Fibroblast of mammary gland (primary cell): Measurements from ENCODE around the gene TSPAN4.

Source experiments
- DNase-seq: peaks from one replicate; pipeline ENCODE4 v3.0.0-alpha.2; 2010; ENCODE audit warnings: low read depth
- H3K4me3 ChIP-seq: 2 replicates; pipeline ENCODE4 v1.5.1; 2011; ENCODE audit warnings: low read depth, mild to moderate bottlenecking, low read length, moderate library complexity; ENCODE audit not compliant: control insufficient read depth
- TF ChIP-seq, protein P1 (sequence below): conservative IDR thresholded peaks from 2 replicates; pipeline ENCODE4 v1.5.1; 2011; ENCODE audit warnings: low read depth, low read length, inconsistent platforms; ENCODE audit not compliant: control insufficient read depth, insufficient read depth

The TSPAN4 gene

DNA sequence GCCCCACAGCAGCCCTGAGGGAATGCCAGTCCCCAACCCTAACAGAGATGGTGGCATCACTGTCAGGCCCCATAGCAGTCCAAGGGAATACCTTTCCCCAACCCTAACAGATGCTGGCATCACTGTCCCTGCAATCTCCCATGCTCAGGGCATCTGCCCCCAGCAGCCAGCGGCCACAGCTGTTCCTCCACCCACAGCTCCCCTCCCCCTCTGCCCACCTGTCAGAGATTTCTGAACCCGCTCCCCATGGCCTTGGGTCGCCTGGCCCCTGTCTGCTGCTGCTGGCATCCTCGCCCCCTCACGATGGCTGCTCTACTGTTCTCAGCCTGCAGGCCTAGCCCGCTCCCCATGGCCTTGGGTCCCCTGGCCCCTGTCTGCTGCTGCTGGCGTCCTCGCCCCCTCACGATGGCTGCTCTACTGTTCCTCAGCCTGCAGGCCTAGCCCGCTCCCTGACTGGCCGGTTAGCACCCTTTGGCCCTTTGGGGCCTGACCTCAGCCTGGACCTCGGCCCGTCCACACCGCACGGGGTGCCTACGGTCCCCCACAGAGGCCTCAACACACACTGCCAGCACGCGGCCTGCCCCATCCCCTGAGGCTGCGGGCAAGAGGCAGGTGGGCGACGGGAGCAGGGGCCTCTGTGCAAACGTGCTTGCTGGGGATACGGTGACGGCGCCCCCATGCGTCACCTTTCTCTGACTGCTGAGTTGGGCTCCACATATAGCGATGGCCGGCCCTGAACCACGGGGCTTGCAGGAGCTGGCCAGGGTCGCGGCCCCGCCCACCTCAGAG, 47.2 kb downstream of the TSPAN4 start:
- H3K4me3 ChIP-seq, result no peak overlapping the region
- DNase-seq, result no peak
- TF ChIP-seq, protein P1, sequence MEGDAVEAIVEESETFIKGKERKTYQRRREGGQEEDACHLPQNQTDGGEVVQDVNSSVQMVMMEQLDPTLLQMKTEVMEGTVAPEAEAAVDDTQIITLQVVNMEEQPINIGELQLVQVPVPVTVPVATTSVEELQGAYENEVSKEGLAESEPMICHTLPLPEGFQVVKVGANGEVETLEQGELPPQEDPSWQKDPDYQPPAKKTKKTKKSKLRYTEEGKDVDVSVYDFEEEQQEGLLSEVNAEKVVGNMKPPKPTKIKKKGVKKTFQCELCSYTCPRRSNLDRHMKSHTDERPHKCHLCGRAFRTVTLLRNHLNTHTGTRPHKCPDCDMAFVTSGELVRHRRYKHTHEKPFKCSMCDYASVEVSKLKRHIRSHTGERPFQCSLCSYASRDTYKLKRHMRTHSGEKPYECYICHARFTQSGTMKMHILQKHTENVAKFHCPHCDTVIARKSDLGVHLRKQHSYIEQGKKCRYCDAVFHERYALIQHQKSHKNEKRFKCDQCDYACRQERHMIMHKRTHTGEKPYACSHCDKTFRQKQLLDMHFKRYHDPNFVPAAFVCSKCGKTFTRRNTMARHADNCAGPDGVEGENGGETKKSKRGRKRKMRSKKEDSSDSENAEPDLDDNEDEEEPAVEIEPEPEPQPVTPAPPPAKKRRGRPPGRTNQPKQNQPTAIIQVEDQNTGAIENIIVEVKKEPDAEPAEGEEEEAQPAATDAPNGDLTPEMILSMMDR, result no peak

DNA sequence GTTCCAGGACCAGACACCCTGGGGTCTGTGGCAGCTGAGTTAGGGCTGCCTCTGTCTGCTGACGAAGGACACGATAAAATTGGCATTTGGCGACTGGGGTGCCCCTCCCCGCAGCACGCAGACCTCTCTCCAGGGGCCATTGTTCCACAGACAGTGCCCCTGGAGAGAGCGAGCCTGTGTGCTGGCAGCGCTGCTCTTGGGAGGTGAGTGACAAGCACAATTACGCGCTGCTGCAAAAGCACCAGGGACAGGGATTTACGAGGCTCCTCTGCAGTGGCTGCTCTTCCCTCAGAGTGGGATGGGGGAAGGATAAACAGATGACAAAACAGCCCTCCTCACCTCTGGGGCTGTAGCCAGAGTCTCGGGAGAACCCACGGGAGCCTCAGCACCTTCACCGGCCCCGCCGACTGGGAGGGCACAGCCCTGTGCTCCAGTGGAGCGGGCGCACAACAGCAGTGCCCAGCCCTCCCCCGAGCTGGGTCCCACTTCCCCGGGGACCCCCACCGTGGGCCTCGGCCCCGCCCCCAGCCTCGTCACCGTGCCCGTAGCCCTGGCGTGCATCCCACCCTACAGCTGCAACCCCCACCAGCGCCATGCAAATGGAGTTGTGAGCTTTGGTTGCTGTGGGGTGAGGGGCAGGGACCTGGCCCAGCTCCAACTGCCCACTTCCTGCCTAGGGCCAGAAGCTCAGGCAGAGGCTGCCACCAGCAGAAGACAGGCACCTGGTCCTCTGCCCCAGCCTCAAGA, 48.3 kb downstream of the TSPAN4 start:
- no peak overlapping the region for H3K4me3 ChIP-seq
- TF ChIP-seq, protein P1, result no peak
- no peak for DNase-seq

GRCh38 chr11:893008-893654, 50.5 kb downstream of the TSPAN4 start:
- TF ChIP-seq, protein P1, result no peak
- no peak for DNase-seq
- no peak overlapping the region for H3K4me3 ChIP-seq

- H3K4me3 ChIP-seq, result no peak overlapping the region
- no peak for DNase-seq
- TF ChIP-seq, protein P1, result no peak
Measured at GRCh38 chr11:894575-895201, 52.0 kb downstream of the TSPAN4 start.

DNA sequence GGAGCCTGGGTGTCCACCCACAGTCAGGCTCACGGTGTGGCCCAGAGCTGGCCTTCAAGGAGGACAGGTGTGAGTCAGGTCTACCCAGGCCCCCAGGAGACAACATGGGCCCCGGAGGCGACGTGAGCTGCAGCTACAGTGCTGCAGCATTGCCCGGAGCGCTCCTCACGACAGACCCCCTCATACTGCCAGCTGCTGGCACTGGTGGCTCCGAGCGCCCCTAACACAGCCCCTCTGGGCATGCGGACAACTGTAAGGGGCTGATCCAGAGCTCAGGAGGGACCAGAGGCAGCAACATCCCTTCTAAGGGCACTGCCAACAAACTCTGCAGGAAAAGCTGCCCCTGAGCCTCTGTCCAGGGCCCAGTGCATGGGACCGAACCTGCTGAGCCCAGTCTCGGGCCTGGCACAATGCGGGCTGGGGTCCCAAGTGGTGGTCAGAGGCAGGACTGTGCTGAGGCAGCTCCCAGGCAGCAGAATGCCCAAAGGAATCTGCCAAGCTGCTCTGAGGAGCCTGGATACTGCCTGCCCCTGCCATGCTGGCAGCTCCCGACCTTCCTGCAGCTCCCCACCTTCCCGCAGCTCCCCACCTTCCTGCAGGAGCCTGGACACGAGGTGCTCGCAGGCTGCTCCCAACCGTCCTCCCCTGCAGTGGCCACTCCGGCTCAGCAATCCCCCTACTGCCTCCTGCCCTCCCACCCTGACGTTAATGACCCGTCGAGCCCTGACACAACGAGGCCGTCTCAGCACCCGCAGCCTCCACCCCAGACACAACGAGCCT, 52.9 kb downstream of the TSPAN4 start:
- no peak overlapping the region for H3K4me3 ChIP-seq
- TF ChIP-seq, protein P1, result no peak
- no peak for DNase-seq
